ENCODE data around the gene CARD9.

- no peak for TF ChIP-seq POLR2A (IDR thresholded peaks at IDR 0.05)
- no peak for TF ChIP-seq CTCF (IDR thresholded peaks at IDR 0.05)
These were observed 21.5 kb upstream of the CARD9 start for GRCh38 chr9:136395020-136395340.

Data from transverse colon (tissue), 3 donors.